Mesenchymal stem cell (in vitro differentiated cells and primary cell): ENCODE results near the gene NACC2.

Source experiments
- DNase-seq: peaks from one replicate; pipeline ENCODE4 v3.0.0-alpha.2; 2013
- H2AFZ ChIP-seq: one replicate; pipeline ENCODE4 v1.6.1; 2013; ENCODE audit warnings: low read depth, mild to moderate bottlenecking, control low read depth, inconsistent platforms, low read length, moderate library complexity
- H2AK5ac ChIP-seq: 2 replicates; pipeline ENCODE4 v1.6.1; 2013; ENCODE audit warnings: low read length, moderate library complexity, mild to moderate bottlenecking, inconsistent platforms; ENCODE audit not compliant: severe bottlenecking
- H2BK120ac ChIP-seq: one replicate; pipeline ENCODE4 v1.6.1; 2013; ENCODE audit warnings: low read depth, mild to moderate bottlenecking, inconsistent platforms, low read length, moderate library complexity
- H2BK12ac ChIP-seq, 2 experiments: one replicate each; pipeline ENCODE4 v1.6.1; 2013; ENCODE audit warnings: inconsistent platforms in 2 of 2, low read length in 2 of 2, mild to moderate bottlenecking in 2 of 2, moderate library complexity in 2 of 2, control low read depth in 1 of 2
- H2BK15ac ChIP-seq: one replicate; pipeline ENCODE4 v1.6.1; 2013; ENCODE audit warnings: mild to moderate bottlenecking, low read depth, inconsistent platforms; ENCODE audit not compliant: poor library complexity, severe bottlenecking
- H2BK5ac ChIP-seq: 2 replicates; pipeline ENCODE4 v1.6.1; 2013; ENCODE audit warnings: low read depth, mild to moderate bottlenecking, low read length, control low read depth, inconsistent platforms; ENCODE audit not compliant: poor library complexity, severe bottlenecking
- H3K14ac ChIP-seq, 2 experiments: one replicate each; pipeline ENCODE4 v1.6.1; 2013; ENCODE audit warnings: inconsistent platforms in 2 of 2, low read length in 2 of 2, control low read depth in 1 of 2, mild to moderate bottlenecking in 1 of 2, moderate library complexity in 1 of 2
- H3K18ac ChIP-seq, 2 experiments: one replicate each; pipeline ENCODE4 v1.6.1; 2013; ENCODE audit warnings: inconsistent platforms in 2 of 2, low read length in 2 of 2, control low read depth in 1 of 2, low read depth in 1 of 2, mild to moderate bottlenecking in 1 of 2
- H3K23ac ChIP-seq, 2 experiments: one replicate each; pipeline ENCODE4 v1.6.1; 2013; ENCODE audit warnings: inconsistent platforms in 2 of 2, low read length in 2 of 2, mild to moderate bottlenecking in 2 of 2, moderate library complexity in 2 of 2, control low read depth in 1 of 2
- H3K27ac ChIP-seq: 2 replicates; pipeline ENCODE4 v1.5.1; 2013; ENCODE audit warnings: mild to moderate bottlenecking, moderate library complexity, low read length, control low read depth, inconsistent platforms; ENCODE audit not compliant: poor library complexity, severe bottlenecking
- H3K27me3 ChIP-seq, 2 experiments: 2 replicates each; pipeline versions ENCODE4 v1.6.1 to v1.7.0; 2013; ENCODE audit warnings: low read length in 2 of 2, mild to moderate bottlenecking in 2 of 2, moderate library complexity in 2 of 2, control low read depth in 1 of 2, inconsistent platforms in 1 of 2; ENCODE audit not compliant: control insufficient read depth in 1 of 2, insufficient read depth in 1 of 2
- H3K36me3 ChIP-seq, 2 experiments: 2 replicates each; pipeline versions ENCODE4 v1.6.1 to v1.7.0; 2013; ENCODE audit warnings: low read length in 2 of 2, control low read depth in 1 of 2, inconsistent platforms in 1 of 2, low read depth in 1 of 2, mild to moderate bottlenecking in 1 of 2; ENCODE audit not compliant: insufficient read depth in 2 of 2, control insufficient read depth in 1 of 2
- H3K4ac ChIP-seq, 2 experiments: one replicate each; pipeline ENCODE4 v1.6.1; 2013; ENCODE audit warnings: inconsistent platforms in 2 of 2, low read length in 2 of 2, mild to moderate bottlenecking in 2 of 2, moderate library complexity in 2 of 2, control low read depth in 1 of 2, low read depth in 1 of 2
- H3K4me1 ChIP-seq: 2 replicates; pipeline ENCODE4 v1.6.1; 2013; ENCODE audit warnings: low read depth, low read length, control low read depth; ENCODE audit not compliant: control insufficient read depth, insufficient read depth
- H3K4me2 ChIP-seq: 2 replicates; pipeline ENCODE4 v1.6.1; 2013; ENCODE audit warnings: low read length, mild to moderate bottlenecking, inconsistent platforms; ENCODE audit not compliant: poor library complexity, severe bottlenecking
- H3K4me3 ChIP-seq, 2 experiments: 2 replicates each; pipeline versions ENCODE4 v1.5.1 to v1.7.0; 2013; ENCODE audit warnings: low read length in 2 of 2, mild to moderate bottlenecking in 2 of 2, control low read depth in 1 of 2, low read depth in 1 of 2; ENCODE audit not compliant: insufficient read depth in 1 of 2
- H3K79me1 ChIP-seq: replicated peaks from 2 replicates; pipeline ENCODE4 v1.6.1; 2013; ENCODE audit warnings: mild to moderate bottlenecking, control low read depth, low read length, inconsistent platforms; ENCODE audit not compliant: poor library complexity, severe bottlenecking
- H3K9ac ChIP-seq: 2 replicates; pipeline ENCODE4 v1.7.0; 2013; ENCODE audit warnings: mild to moderate bottlenecking, low read length, moderate library complexity
- H3K9me3 ChIP-seq: 2 replicates; pipeline ENCODE4 v1.7.0; 2013; ENCODE audit warnings: mild to moderate bottlenecking, low read length; ENCODE audit not compliant: control insufficient read depth
- H4K8ac ChIP-seq: one replicate; pipeline ENCODE4 v1.6.1; 2013; ENCODE audit warnings: inconsistent platforms, mild to moderate bottlenecking, low read length, moderate library complexity
- H4K91ac ChIP-seq: one replicate; pipeline ENCODE4 v1.6.1; 2013; ENCODE audit warnings: mild to moderate bottlenecking, low read length, inconsistent platforms
- WGBS: methylation state at CpG from one replicate; pipeline ENCODE4 v1.1.7; 2013; ENCODE audit warnings: mixed read lengths; 5-methylcytosine and 5-hydroxymethylcytosine counted together

Gene NACC2

DNA sequence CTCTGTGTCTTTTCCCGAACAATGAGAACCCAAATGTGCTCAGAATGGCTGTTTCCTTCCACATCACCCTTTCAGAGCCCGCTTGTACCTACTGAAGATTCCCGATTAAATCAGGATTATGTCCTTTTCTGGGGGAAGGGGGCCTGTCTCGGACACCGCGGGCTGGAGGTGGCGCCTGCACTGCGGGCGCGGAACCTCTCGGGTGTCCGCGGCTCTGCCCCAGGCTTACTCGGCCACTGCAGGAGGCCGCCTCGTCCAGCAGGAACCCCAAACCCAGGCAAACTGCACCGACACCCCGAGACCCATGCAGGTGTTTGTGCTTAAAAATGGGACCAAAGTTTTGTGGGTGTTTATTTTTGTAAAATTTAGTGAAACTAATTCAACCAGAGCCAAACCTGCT, 32.2 kb upstream of the NACC2 start:
- H2AFZ ChIP-seq: no peak overlapping the region
- no peak for DNase-seq

DNA sequence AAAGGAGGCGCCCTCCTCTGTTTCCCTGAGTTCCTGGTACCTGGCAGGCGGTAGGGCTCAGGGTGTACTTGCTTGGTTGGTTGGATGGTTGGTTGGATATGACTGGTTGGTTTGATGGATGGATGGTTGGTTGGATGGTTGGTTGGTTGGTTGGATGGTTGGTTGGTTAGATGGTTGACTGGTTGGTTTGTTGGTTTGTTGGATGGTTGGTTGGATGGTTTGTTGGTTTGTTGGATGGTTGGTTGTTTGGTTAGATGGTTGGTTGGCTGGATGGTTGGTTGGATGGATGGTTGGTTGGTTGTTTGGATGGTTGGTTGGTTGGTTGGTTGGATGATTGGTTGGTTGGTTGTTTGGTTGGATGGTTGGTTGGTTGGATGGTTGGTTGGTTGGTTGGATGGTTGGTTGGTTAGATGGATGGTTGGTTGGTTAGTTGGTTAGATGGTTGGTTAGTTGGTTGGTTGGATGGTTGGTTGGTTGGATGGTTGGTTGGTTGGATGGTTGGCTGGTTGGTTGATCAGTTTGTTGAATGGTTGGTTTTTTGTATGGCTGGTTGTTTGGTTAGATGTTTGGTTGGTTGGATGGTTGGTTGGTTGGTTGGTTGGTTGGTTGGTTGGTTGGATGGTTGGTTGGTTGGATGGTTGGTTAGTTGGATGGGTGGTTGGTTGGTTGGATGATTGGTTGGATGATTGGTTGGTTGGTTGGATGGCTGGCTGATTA, 30.0 kb upstream of the NACC2 start:
- no peak for DNase-seq
- H3K36me3 ChIP-seq: peaks cover 0 to 6% of the 10 kb centered on the region in 2 experiments
- H3K4me1 ChIP-seq: peaks cover 11% of the 10 kb centered on the region
- peaks cover 4% of the 10 kb centered on the region for H3K9me3 ChIP-seq
- H3K4ac ChIP-seq: no peak overlapping the region
- H2BK5ac ChIP-seq: no peak overlapping the region
- H3K27me3 ChIP-seq: peaks cover 44 to 66% of the 10 kb centered on the region in 2 experiments
- no peak overlapping the region for H3K4me2 ChIP-seq
- WGBS: 89% methylated on average over 2 of the region's 2 CpGs
- no peak overlapping the region for H3K14ac ChIP-seq
- no peak overlapping the region for H2AFZ ChIP-seq
- H3K18ac ChIP-seq: no peak overlapping the region
- H3K9ac ChIP-seq: no peak overlapping the region
- H4K91ac ChIP-seq: no peak overlapping the region
- H3K23ac ChIP-seq: no peak overlapping the region
- H2BK120ac ChIP-seq: no peak overlapping the region
- no peak overlapping the region for H2BK15ac ChIP-seq
- no peak overlapping the region for H3K27ac ChIP-seq
- H3K79me1 ChIP-seq: peaks cover 5% of the 10 kb centered on the region
- no peak overlapping the region for H4K8ac ChIP-seq
- H2AK5ac ChIP-seq: no peak overlapping the region
- no peak overlapping the region for H2BK12ac ChIP-seq
- no peak overlapping the region for H3K4me3 ChIP-seq

More for the DNA sequence above, 32.2 kb upstream of the NACC2 start:
- no peaks in the 10 kb centered on the region for H3K79me1 ChIP-seq
- no peak overlapping the region for H3K4me3 ChIP-seq
- no peak overlapping the region for H4K8ac ChIP-seq
- H3K23ac ChIP-seq: no peak overlapping the region
- no peak overlapping the region for H2BK12ac ChIP-seq
- H4K91ac ChIP-seq: no peak overlapping the region
- H2BK15ac ChIP-seq: no peak overlapping the region
- no peak overlapping the region for H3K27ac ChIP-seq
- no peak overlapping the region for H3K4me2 ChIP-seq
- H3K4ac ChIP-seq: no peak overlapping the region
- H3K9me3 ChIP-seq: peaks cover 4% of the 10 kb centered on the region
- peaks cover 0 to 3% of the 10 kb centered on the region in 2 experiments for H3K36me3 ChIP-seq
- peaks cover 5% of the 10 kb centered on the region for H3K4me1 ChIP-seq
- H2BK120ac ChIP-seq: no peak overlapping the region
- H3K27me3 ChIP-seq: peaks cover 60 to 87% of the 10 kb centered on the region in 2 experiments
- H3K9ac ChIP-seq: no peak overlapping the region
- H2AK5ac ChIP-seq: no peak overlapping the region
- H3K18ac ChIP-seq: no peak overlapping the region
- no peak overlapping the region for H2BK5ac ChIP-seq
- WGBS: 83% methylated on average over 18 of the region's 18 CpGs
- H3K14ac ChIP-seq: no peak overlapping the region

DNA sequence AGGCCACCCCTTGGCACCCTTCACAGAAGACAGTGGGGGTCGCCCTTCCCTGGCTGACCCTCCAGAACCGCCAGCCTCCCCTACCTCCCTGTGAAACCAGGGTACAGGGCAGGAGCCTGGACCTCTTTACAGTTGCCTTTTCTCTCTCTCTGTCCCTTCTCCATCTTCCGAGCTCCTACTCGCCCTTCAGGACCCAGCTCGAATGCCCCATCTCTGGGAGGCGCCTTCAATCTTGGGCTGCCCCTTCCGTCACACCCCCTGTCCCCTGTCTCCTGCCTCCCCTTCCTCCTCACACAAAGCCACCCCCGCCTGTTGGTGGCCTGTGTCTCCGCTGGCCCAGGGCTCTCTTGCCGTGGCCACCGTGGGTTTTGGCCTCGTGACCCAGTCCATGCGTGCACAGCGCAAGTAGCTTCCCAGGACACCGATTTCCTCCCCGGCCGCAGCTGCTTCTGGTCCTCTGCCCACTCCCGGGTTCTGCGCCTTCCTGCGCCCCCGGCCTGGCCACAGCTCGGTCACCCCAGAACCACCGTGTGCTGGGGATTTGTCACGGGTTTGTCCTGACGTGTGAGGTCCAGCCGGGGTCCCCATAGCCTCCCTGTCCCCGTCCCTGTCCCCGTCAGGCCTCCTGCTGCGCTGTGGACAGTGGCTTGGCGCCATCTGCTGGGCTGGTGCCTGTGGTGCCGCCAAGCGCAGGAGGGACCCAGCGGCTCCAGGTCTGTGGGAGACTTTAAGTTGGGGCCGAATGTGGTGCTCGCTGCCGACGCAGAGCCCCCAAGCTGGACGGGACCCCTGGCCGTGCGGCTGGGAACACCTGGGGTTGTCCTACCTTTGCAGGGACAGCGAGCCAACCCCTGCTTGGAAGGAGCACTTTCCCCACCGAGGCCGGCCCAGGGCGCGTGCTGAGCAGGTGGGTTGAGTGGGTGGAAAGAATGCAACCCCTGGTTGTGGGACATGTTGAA, 27.6 kb upstream of the NACC2 start:
- H3K4me2 ChIP-seq: no peak overlapping the region
- WGBS: 41% methylated on average over 45 of the region's 45 CpGs
- peaks cover 0 to 4% of the 10 kb centered on the region in 2 experiments for H3K36me3 ChIP-seq
- no peak overlapping the region for H3K27ac ChIP-seq
- no peak overlapping the region for H3K23ac ChIP-seq
- H3K18ac ChIP-seq: peak overlapping the region in 1 of 2 experiments; percentile 51
- H2AFZ ChIP-seq: no peak overlapping the region
- H2AK5ac ChIP-seq: no peak overlapping the region
- no peak overlapping the region for H2BK120ac ChIP-seq
- peak overlapping the region; percentile 19 for H4K8ac ChIP-seq
- peaks cover 27 to 47% of the 10 kb centered on the region in 2 experiments for H3K27me3 ChIP-seq
- peak; percentile 56 for DNase-seq
- H4K91ac ChIP-seq: no peak overlapping the region
- no peak overlapping the region for H2BK5ac ChIP-seq
- H3K4me1 ChIP-seq: peaks cover 19% of the 10 kb centered on the region
- no peak overlapping the region for H2BK15ac ChIP-seq
- H3K4me3 ChIP-seq: peak overlapping the region in 1 of 2 experiments; percentile 68
- H2BK12ac ChIP-seq: peak overlapping the region in 1 of 2 experiments; percentile 45
- peak overlapping the region; percentile 67 for H3K9ac ChIP-seq
- no peak overlapping the region for H3K4ac ChIP-seq
- H3K14ac ChIP-seq: peak overlapping the region in 1 of 2 experiments; percentile 59
- H3K9me3 ChIP-seq: peaks cover 4% of the 10 kb centered on the region
- peaks cover 5% of the 10 kb centered on the region for H3K79me1 ChIP-seq

DNA sequence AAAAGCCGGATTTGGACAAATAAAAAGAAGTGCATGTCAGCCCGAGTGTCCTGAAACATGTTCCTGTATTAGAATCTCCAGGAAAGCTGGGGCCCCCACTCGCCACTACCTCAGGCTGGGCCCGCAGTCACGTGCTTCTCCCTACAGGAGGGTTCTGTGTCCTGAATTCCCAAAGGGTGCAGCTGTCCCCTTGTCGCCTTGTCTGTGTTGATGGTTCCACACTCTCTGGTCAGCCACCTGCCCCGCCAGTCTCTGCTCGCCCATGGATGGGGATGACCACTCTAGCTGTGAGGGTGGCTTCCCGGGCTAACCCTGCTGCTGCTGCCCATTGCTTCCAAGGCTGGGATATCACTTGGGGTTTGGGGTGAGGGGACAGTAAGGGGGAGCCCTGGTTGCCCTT, 26.7 kb upstream of the NACC2 start:
- Histone ChIP-seq H3K36me3 (peaks cover 0 to 4% of the 10 kb centered on the region in 2 experiments), H3K4me3 (no peak overlapping the region), H3K18ac (no peak overlapping the region), H3K4me1 (peaks cover 28% of the 10 kb centered on the region), H2BK15ac (no peak overlapping the region), H3K4ac (no peak overlapping the region), H3K4me2 (no peak overlapping the region), H3K23ac (no peak overlapping the region), H3K79me1 (peaks cover 5% of the 10 kb centered on the region), H2AK5ac (no peak overlapping the region), H3K27ac (no peak overlapping the region), H3K9ac (no peak overlapping the region), H2AFZ (no peak overlapping the region), H2BK120ac (no peak overlapping the region), H4K8ac (no peak overlapping the region), H2BK5ac (no peak overlapping the region), H2BK12ac (no peak overlapping the region), H3K27me3 (peaks cover 18 to 38% of the 10 kb centered on the region in 2 experiments), H4K91ac (no peak overlapping the region), H3K14ac (no peak overlapping the region), H3K9me3 (peaks cover 4% of the 10 kb centered on the region)
- no peak for DNase-seq
- 93% methylated on average over 9 of the region's 9 CpGs for WGBS
